Sciatic nerve (tissue), 2 donors: ENCODE data around the gene CAMK1. TPM values are rescaled to one million over a fixed set of nuclear protein-coding genes. Genes with fewer than 3 reads are reported as not detected.

ENCODE experiments used
- ATAC-seq: fragments of 200-7000 bp; cut with Tn5 transposase; one replicate; pipeline ENCODE4 v1.9.1; 2020; ENCODE audit warnings: mild to moderate bottlenecking, moderate library complexity
- DNase-seq: peaks from one replicate; pipeline ENCODE4 v3.0.0-alpha.2; 2020; ENCODE audit warnings: low spot score
- intact Hi-C: fragments of 100-400 bp; cut with DNase I; formaldehyde crosslinking; loops from one replicate; pipeline ENCODE4 v1.14.2; 2022
- total RNA-seq: library from RNA; stranded (reverse); fragmentation: NEBNext Ultra II Directional; extraction: Animal tissue kit (Norgen Biotek cat#: 25700); gene quantifications from one replicate; pipeline ENCODE4 v1.2.1, GENCODE V29; 2021
- donor health status: DM: no; HTN: no; CAD: no.
- donor health status: DM: no; HTN: no; CAD: no.

The CAMK1 gene
- total RNA-seq, 1 donor from 2014 or later = 26.9 TPM

GRCh38 chr3:9725775-9726515 is 43.8 kb downstream of the CAMK1 start:
- DNase-seq (no peak), ATAC-seq (no peak)
- intact Hi-C loops = no loop called here

GRCh38 chr3:9721700-9722060 is 48.1 kb downstream of the CAMK1 start:
- intact Hi-C loops = no loop called here
- no peak for DNase-seq
- ATAC-seq = no peak

GRCh38 chr3:9721015-9721699 is 48.6 kb downstream of the CAMK1 start:
- ATAC-seq (no peak), DNase-seq (no peak)
- intact Hi-C loops = no loop called here

GRCh38 chr3:9718118-9718517 is 51.6 kb downstream of the CAMK1 start:
- DNase-seq (no peak), ATAC-seq (no peak)
- intact Hi-C loops = no loop called here

GRCh38 chr3:9717563-9717962 is 52.2 kb downstream of the CAMK1 start:
- ATAC-seq (no peak), DNase-seq (no peak)
- intact Hi-C loops = no loop called here

GRCh38 chr3:9716801-9717555 is 52.8 kb downstream of the CAMK1 start:
- DNase-seq = no peak
- intact Hi-C loops = no loop called here
- no peak for ATAC-seq

GRCh38 chr3:9715764-9716437 is 53.8 kb downstream of the CAMK1 start:
- DNase-seq (peak; percentile 84), ATAC-seq (peak; percentile 97)
- intact Hi-C loops = no loop called here

- DNase-seq (no peak), ATAC-seq (peak; percentile 36)
- intact Hi-C loops = no loop called here
Observed at GRCh38 chr3:9715136-9715535, 54.6 kb downstream of the CAMK1 start.

GRCh38 chr3:9713142-9713541 is 56.6 kb downstream of the CAMK1 start:
- intact Hi-C loops = no loop called here
- ATAC-seq = no peak
- DNase-seq = no peak

- intact Hi-C loops = no loop called here
- ATAC-seq = no peak
- DNase-seq = no peak
Observed at GRCh38 chr3:9712415-9712814, 57.3 kb downstream of the CAMK1 start.

- DNase-seq (no peak), ATAC-seq (no peak)
- intact Hi-C loops = no loop called here
Observed at GRCh38 chr3:9710174-9710739, 59.5 kb downstream of the CAMK1 start.

Other genes with a start within 250 kb of the CAMK1 start
- not detected for gene LHFPL4, start 216.1 kb downstream of the CAMK1 start, total RNA-seq
- gene MTMR14, start 120.4 kb downstream of the CAMK1 start, total RNA-seq = 35.5 TPM
- not detected for gene CPNE9, start 66.1 kb downstream of the CAMK1 start, total RNA-seq
- gene BRPF1, start 38.2 kb downstream of the CAMK1 start, total RNA-seq = 19.8 TPM
- 31.2 TPM for gene OGG1, start 20.0 kb downstream of the CAMK1 start, total RNA-seq
- gene TADA3, start 22.5 kb upstream of the CAMK1 start, total RNA-seq = 43.1 TPM
- 117 TPM for gene ARPC4, start 23.1 kb upstream of the CAMK1 start, total RNA-seq
- 113 TPM for gene TTLL3, start 40.3 kb upstream of the CAMK1 start, total RNA-seq
- 29.6 TPM for gene RPUSD3, start 74.1 kb upstream of the CAMK1 start, total RNA-seq
- gene CIDEC, start 110.3 kb upstream of the CAMK1 start, total RNA-seq = 13.6 TPM
- 19.7 TPM for gene JAGN1, start 120.7 kb upstream of the CAMK1 start, total RNA-seq
- gene IL17RE, start 132.9 kb upstream of the CAMK1 start, total RNA-seq = 5.3 TPM
- gene IL17RC, start 147.2 kb upstream of the CAMK1 start, total RNA-seq = 33.2 TPM
- 36.5 TPM for gene CRELD1, start 163.9 kb upstream of the CAMK1 start, total RNA-seq
- 1.5 TPM for gene PRRT3, start 182.5 kb upstream of the CAMK1 start, total RNA-seq
- 51.6 TPM for gene EMC3, start 216.9 kb upstream of the CAMK1 start, total RNA-seq